Naive B cell (primary cell): ENCODE results near the gene RB1. TPM values are rescaled to one million over a fixed set of nuclear protein-coding genes. Genes with fewer than 3 reads are reported as not detected.
A peak's percentile ranks its signal among the peaks of the same experiment; 100 is the strongest.

ENCODE experiments used
- ATAC-seq, 2 donors: fragments of 150-1000 bp; cut with Tn5 transposase; 2 replicates each; pipeline ENCODE4 v1.10.0; 2021; ENCODE audit warnings: low read depth in 2 of 2, mild to moderate bottlenecking in 2 of 2, moderate library complexity in 2 of 2
- DNase-seq: peaks from one replicate; pipeline ENCODE4 v3.0.0; 2022
- H3K27ac Mint-ChIP-seq, 6 donors: one replicate each; pipeline ENCODE4 v1.8.0; 2020 to 2022; ENCODE audit warnings: mild to moderate bottlenecking in 6 of 6, mixed read lengths in 6 of 6, moderate library complexity in 5 of 6, inconsistent platforms in 2 of 6
- H3K27me3 Mint-ChIP-seq, 3 donors: one replicate each; pipeline ENCODE4 v1.8.0; 2021 to 2022; ENCODE audit warnings: mixed read lengths in 3 of 3, mild to moderate bottlenecking in 1 of 3
- H3K36me3 Mint-ChIP-seq, 2 donors: one replicate each; pipeline ENCODE4 v1.8.0; 2020 to 2022; ENCODE audit warnings: mixed read lengths in 2 of 2, inconsistent platforms in 1 of 2, mild to moderate bottlenecking in 1 of 2
- H3K4me1 Mint-ChIP-seq, 3 donors: one replicate each; pipeline ENCODE4 v1.8.0; 2020 to 2022; ENCODE audit warnings: mixed read lengths in 3 of 3, inconsistent platforms in 1 of 3, mild to moderate bottlenecking in 1 of 3, moderate library complexity in 1 of 3
- H3K4me3 Mint-ChIP-seq, 8 donors: one replicate each; pipeline ENCODE4 v1.8.0; 2020 to 2022; ENCODE audit warnings: mild to moderate bottlenecking in 8 of 8, mixed read lengths in 8 of 8, moderate library complexity in 8 of 8, inconsistent platforms in 2 of 8
- H3K9me3 Mint-ChIP-seq, 7 donors: one replicate each; pipeline ENCODE4 v1.8.0; 2020 to 2022; ENCODE audit warnings: mixed read lengths in 7 of 7, mild to moderate bottlenecking in 5 of 7, inconsistent platforms in 2 of 7, moderate library complexity in 1 of 7
- polyA plus RNA-seq, 6 donors: library from polyadenylated mRNA; unstranded; fragments of 300-500 nt; fragmentation: Illumina TruSeq; gene quantifications; one replicate each; pipeline ENCODE4 v1.2.3, GENCODE V29; 2021; ENCODE audit warnings: low read depth in 6 of 6

Gene RB1
- polyA plus RNA-seq = 10 to 100 TPM; 68.0 to 99.7 (median 80.5) TPM

GRCh38 chr13:48303359-48304142 lies at the start of gene RB1:
RB1 (plus strand) TSS chr13:48303751; CDS start chr13:48303913, 162 bp downstream.
- peaks cover 15 to 16% of the 10 kb centered on the region in 2 donors for H3K36me3 Mint-ChIP-seq
- ATAC-seq (peak; percentile 70 to 71), DNase-seq (peak; percentile 96)
- H3K4me1 Mint-ChIP-seq = peaks cover 24 to 32% (median 27%) of the 10 kb centered on the region in 3 donors
- no peaks in the 10 kb centered on the region for H3K27me3 Mint-ChIP-seq
- H3K4me3 Mint-ChIP-seq = peak within 1 kb of the TSS; percentile 94 to 100 (median 98)
- peak within 1 kb of the TSS; percentile 100 for H3K27ac Mint-ChIP-seq
- H3K9me3 Mint-ChIP-seq = peaks cover 0 to 16% (median 13%) of the 10 kb centered on the region in 7 donors

GRCh38 chr13:48253849-48254248 lies 49.7 kb upstream of the RB1 start:
- no peaks in the 10 kb centered on the region for H3K9me3 Mint-ChIP-seq
- no peaks in the 10 kb centered on the region for H3K27me3 Mint-ChIP-seq
- DNase-seq (no peak), ATAC-seq (no peak)
- no peak overlapping the region for H3K4me3 Mint-ChIP-seq
- H3K27ac Mint-ChIP-seq = peak overlapping the region in 3 of 6 donors; percentile 50 to 93 (median 71)
- H3K4me1 Mint-ChIP-seq = peaks cover 15 to 31% (median 27%) of the 10 kb centered on the region in 3 donors
- H3K36me3 Mint-ChIP-seq = peaks cover 11 to 33% of the 10 kb centered on the region in 2 donors

GRCh38 chr13:48255090-48255489 lies 48.5 kb upstream of the RB1 start:
- H3K4me3 Mint-ChIP-seq = no peak overlapping the region
- H3K27me3 Mint-ChIP-seq = no peaks in the 10 kb centered on the region
- DNase-seq = no peak
- no peak for ATAC-seq
- H3K36me3 Mint-ChIP-seq = peaks cover 23 to 43% of the 10 kb centered on the region in 2 donors
- H3K27ac Mint-ChIP-seq = peak overlapping the region in 1 of 6 donors; percentile 69
- no peaks in the 10 kb centered on the region for H3K9me3 Mint-ChIP-seq
- peaks cover 10 to 26% (median 21%) of the 10 kb centered on the region in 3 donors for H3K4me1 Mint-ChIP-seq

GRCh38 chr13:48255954-48256353 lies 47.6 kb upstream of the RB1 start:
- peaks cover 32 to 48% of the 10 kb centered on the region in 2 donors for H3K36me3 Mint-ChIP-seq
- peak overlapping the region in 3 of 6 donors; percentile 11 to 88 (median 33) for H3K27ac Mint-ChIP-seq
- no peak overlapping the region for H3K4me3 Mint-ChIP-seq
- H3K4me1 Mint-ChIP-seq = peaks cover 10 to 19% (median 16%) of the 10 kb centered on the region in 3 donors
- ATAC-seq (no peak), DNase-seq (no peak)
- H3K9me3 Mint-ChIP-seq = no peaks in the 10 kb centered on the region
- H3K27me3 Mint-ChIP-seq = no peaks in the 10 kb centered on the region

GRCh38 chr13:48258002-48258401 lies 45.5 kb upstream of the RB1 start:
- Mint-ChIP-seq H3K9me3 (peaks cover 0 to 2% (median 0%) of the 10 kb centered on the region in 7 donors), H3K4me1 (peaks cover 9 to 18% (median 11%) of the 10 kb centered on the region in 3 donors), H3K27ac (peak overlapping the region in 2 of 6 donors; percentile 61 to 69), H3K36me3 (peaks cover 40 to 56% of the 10 kb centered on the region in 2 donors), H3K4me3 (no peak overlapping the region), H3K27me3 (no peaks in the 10 kb centered on the region)
- ATAC-seq (no peak), DNase-seq (no peak)

GRCh38 chr13:48258430-48258829 lies 45.1 kb upstream of the RB1 start:
- Mint-ChIP-seq H3K27ac (peak overlapping the region in 2 of 6 donors; percentile 61 to 69), H3K4me1 (peaks cover 13 to 22% (median 15%) of the 10 kb centered on the region in 3 donors), H3K36me3 (peaks cover 40 to 56% of the 10 kb centered on the region in 2 donors), H3K9me3 (peaks cover 0 to 2% (median 0%) of the 10 kb centered on the region in 7 donors), H3K4me3 (peak overlapping the region in 1 of 8 donors; percentile 9), H3K27me3 (no peaks in the 10 kb centered on the region)
- no peak for DNase-seq
- no peak for ATAC-seq

- peaks cover 40 to 43% of the 10 kb centered on the region in 2 donors for H3K36me3 Mint-ChIP-seq
- H3K4me1 Mint-ChIP-seq = peaks cover 33 to 46% (median 39%) of the 10 kb centered on the region in 3 donors
- H3K27me3 Mint-ChIP-seq = no peaks in the 10 kb centered on the region
- H3K9me3 Mint-ChIP-seq = peaks cover 0 to 2% (median 0%) of the 10 kb centered on the region in 7 donors
- no peak for ATAC-seq
- H3K4me3 Mint-ChIP-seq = no peak overlapping the region
- no peak overlapping the region for H3K27ac Mint-ChIP-seq
- no peak for DNase-seq
Measured at GRCh38 chr13:48260970-48261369, 42.6 kb upstream of the RB1 start.

- H3K27me3 Mint-ChIP-seq = no peaks in the 10 kb centered on the region
- ATAC-seq (no peak), DNase-seq (no peak)
- H3K9me3 Mint-ChIP-seq = peaks cover 0 to 2% (median 0%) of the 10 kb centered on the region in 7 donors
- peak overlapping the region in 5 of 6 donors; percentile 27 to 97 (median 82) for H3K27ac Mint-ChIP-seq
- peaks cover 29 to 30% of the 10 kb centered on the region in 2 donors for H3K36me3 Mint-ChIP-seq
- peak overlapping the region in 6 of 8 donors; percentile 47 to 92 (median 80) for H3K4me3 Mint-ChIP-seq
- H3K4me1 Mint-ChIP-seq = peaks cover 37 to 53% (median 52%) of the 10 kb centered on the region in 3 donors
Measured at GRCh38 chr13:48263196-48263595, 40.4 kb upstream of the RB1 start.

GRCh38 chr13:48264058-48264457 lies 39.5 kb upstream of the RB1 start:
- Mint-ChIP-seq H3K36me3 (peaks cover 26 to 31% of the 10 kb centered on the region in 2 donors), H3K27ac (peak overlapping the region; percentile 80 to 97 (median 86)), H3K27me3 (no peaks in the 10 kb centered on the region), H3K9me3 (peaks cover 0 to 2% (median 0%) of the 10 kb centered on the region in 7 donors), H3K4me3 (peak overlapping the region; percentile 18 to 92 (median 78)), H3K4me1 (peaks cover 39 to 54% (median 54%) of the 10 kb centered on the region in 3 donors)
- ATAC-seq (peak in 1 of 2 donors; percentile 17), DNase-seq (no peak)

- Mint-ChIP-seq H3K27me3 (no peaks in the 10 kb centered on the region), H3K4me3 (peak overlapping the region; percentile 56 to 92 (median 83)), H3K36me3 (peaks cover 22 to 28% of the 10 kb centered on the region in 2 donors), H3K4me1 (peaks cover 44 to 61% (median 58%) of the 10 kb centered on the region in 3 donors), H3K27ac (peak overlapping the region; percentile 81 to 97 (median 94)), H3K9me3 (peaks cover 0 to 5% (median 0%) of the 10 kb centered on the region in 7 donors)
- peak; percentile 93 to 94 for ATAC-seq
- peak; percentile 71 for DNase-seq
Measured at GRCh38 chr13:48265217-48265815, 38.2 kb upstream of the RB1 start.

- H3K4me1 Mint-ChIP-seq = peaks cover 44 to 58% (median 57%) of the 10 kb centered on the region in 3 donors
- peaks cover 0 to 5% (median 0%) of the 10 kb centered on the region in 7 donors for H3K9me3 Mint-ChIP-seq
- peak overlapping the region; percentile 23 to 92 (median 64) for H3K4me3 Mint-ChIP-seq
Measured at GRCh38 chr13:48266150-48266549, 37.4 kb upstream of the RB1 start.

GRCh38 chr13:48266701-48267639 lies 36.6 kb upstream of the RB1 start:
- Mint-ChIP-seq H3K4me1 (peaks cover 44 to 58% (median 57%) of the 10 kb centered on the region in 3 donors), H3K27me3 (no peaks in the 10 kb centered on the region), H3K9me3 (peaks cover 0 to 5% (median 0%) of the 10 kb centered on the region in 7 donors), H3K27ac (peak overlapping the region; percentile 68 to 97 (median 90)), H3K4me3 (peak overlapping the region in 4 of 8 donors; percentile 59 to 92 (median 71)), H3K36me3 (peaks cover 17 to 21% of the 10 kb centered on the region in 2 donors)
- DNase-seq = no peak
- ATAC-seq = no peak

More at GRCh38 chr13:48266150-48266549, 37.4 kb upstream of the RB1 start:
- H3K27ac Mint-ChIP-seq = peak overlapping the region; percentile 68 to 97 (median 90)
- ATAC-seq = peak; percentile 1 to 40
- peaks cover 17 to 21% of the 10 kb centered on the region in 2 donors for H3K36me3 Mint-ChIP-seq
- DNase-seq = no peak
- no peaks in the 10 kb centered on the region for H3K27me3 Mint-ChIP-seq
